Stimulated activated CD4-positive, alpha-beta T cell treated with anti-CD3 and anti-CD28 coated beads, Interleukin-2, amount 100 ng/mL, for 24 hours (primary cell): ENCODE results near the gene INSL3.
"Not testable (repeated sequence)": the region's sequence is repeated elsewhere in the genome, so short reads cannot be mapped to it uniquely, and the experiment has no call there.

Experiments used
- DNase-seq, 2 donors: peaks; one replicate each; pipeline ENCODE4 v3.0.0-alpha.2; 2020

The INSL3 gene

GRCh38 chr19:17778968-17779929 lies 42.1 kb downstream of the INSL3 start:
- DNase-seq = no peak

GRCh38 chr19:17778251-17778967 lies 42.9 kb downstream of the INSL3 start:
- DNase-seq = peak; percentile 49 to 69

GRCh38 chr19:17777840-17778239 lies 43.5 kb downstream of the INSL3 start:
- not testable (repeated sequence) for DNase-seq

GRCh38 chr19:17775991-17776803 lies 45.1 kb downstream of the INSL3 start:
- no peak for DNase-seq

- DNase-seq = peak; percentile 57 to 58
Measured at GRCh38 chr19:17775245-17775927, 45.9 kb downstream of the INSL3 start.

- DNase-seq = no peak
Measured at GRCh38 chr19:17772172-17772571, 49.1 kb downstream of the INSL3 start.

- no peak for DNase-seq
Measured at GRCh38 chr19:17770613-17771012, 50.7 kb downstream of the INSL3 start.

- DNase-seq = no peak
Measured at GRCh38 chr19:17767559-17767958, 53.8 kb downstream of the INSL3 start.

GRCh38 chr19:17766543-17767131 lies 54.7 kb downstream of the INSL3 start:
- DNase-seq = peak in 1 of 2 donors; percentile 33
